HepG2 (cell line): Measurements from ENCODE around the gene GDPD4. TPM values are rescaled to one million over a fixed set of nuclear protein-coding genes. Genes with fewer than 3 reads are reported as not detected.

Experiments used
- ATF2 ChIP-seq: sonication (generic); formaldehyde crosslinking; IDR thresholded peaks from 2 replicates; pipeline ENCODE4 v1.4.0; 2020; ENCODE audit warnings: missing genetic modification reagents
- DZIP1 ChIP-seq: sonication (generic); formaldehyde crosslinking; IDR thresholded peaks from 2 replicates; pipeline ENCODE4 v1.5.0; 2020; ENCODE audit warnings: mild to moderate bottlenecking, missing genetic modification reagents
- FOXP1 ChIP-seq, 2 experiments: fragments of 450-650 bp in 1 of 2; IDR thresholded peaks; 2 replicates each; pipeline ENCODE4 v1.6.1; 2017 to 2018; ENCODE audit warnings: antibody characterized with exemption in 1 of 2
- JARID2 ChIP-seq: sonication (generic); formaldehyde crosslinking; IDR thresholded peaks from 2 replicates; pipeline ENCODE4 v1.8.1; 2023; ENCODE audit warnings: missing genetic modification reagents, inconsistent platforms; ENCODE audit not compliant: insufficient replicate concordance
- NR2F2 ChIP-seq: IDR thresholded peaks from 2 replicates; pipeline ENCODE4 v1.6.1; 2012; ENCODE audit warnings: low read depth, inconsistent platforms, borderline replicate concordance
- POLR2A ChIP-seq, 2 experiments: IDR thresholded peaks; 2 replicates each; pipeline ENCODE4 v1.6.1; 2011; ENCODE audit warnings: low read depth in 2 of 2, low read length in 2 of 2, mild to moderate bottlenecking in 1 of 2, moderate library complexity in 1 of 2; ENCODE audit not compliant: insufficient read depth in 1 of 2
- POLR2G ChIP-seq: fragments of 200-400 bp; formaldehyde crosslinking; IDR thresholded peaks from 2 replicates; pipeline ENCODE4 v1.6.1; 2018; ENCODE audit warnings: mild to moderate bottlenecking, low read depth, low read length, moderate library complexity
- ZKSCAN5 ChIP-seq: sonication (generic); formaldehyde crosslinking; IDR thresholded peaks from 2 replicates; pipeline ENCODE4 v1.5.1; 2020; ENCODE audit warnings: mild to moderate bottlenecking, missing genetic modification reagents
- ZNF264 ChIP-seq: sonication (generic); formaldehyde crosslinking; IDR thresholded peaks from 2 replicates; pipeline ENCODE4 v1.4.0; 2020; ENCODE audit warnings: missing genetic modification reagents
- ZNF512 ChIP-seq: sonication (generic); formaldehyde crosslinking; IDR thresholded peaks from 2 replicates; pipeline ENCODE4 v1.4.0; 2020; ENCODE audit warnings: mild to moderate bottlenecking, missing genetic modification reagents
- ZNF652 ChIP-seq: IDR thresholded peaks from 2 replicates; pipeline ENCODE4 v1.6.1; 2016; ENCODE audit warnings: low read depth, borderline replicate concordance
- ZNF781 ChIP-seq: sonication (generic); formaldehyde crosslinking; IDR thresholded peaks from 2 replicates; pipeline ENCODE4 v1.5.1; 2020; ENCODE audit warnings: borderline replicate concordance, mild to moderate bottlenecking, missing genetic modification reagents; ENCODE audit errors: not compliant biosample characterization
- ZNF790 ChIP-seq: sonication (generic); formaldehyde crosslinking; IDR thresholded peaks from 2 replicates; pipeline ENCODE4 v1.8.0; 2022; ENCODE audit warnings: missing genetic modification reagents, mild to moderate bottlenecking, borderline replicate concordance
- polyA plus RNA-seq, 8 experiments: library from polyadenylated mRNA; depleted of rRNA in 3 of 8; stranded (reverse) in 7 of 8; unstranded in 1 of 8; fragments of >200 nt; fragmentation: Illumina TruSeq in 4 of 8; extraction: Trizol in 4 of 8; gene quantifications; 2 replicates each; pipeline versions ENCODE4 v1.2.1 to v1.2.3, GENCODE V29; 2011 to 2016; ENCODE audit warnings: low read depth in 4 of 8, missing spikeins in 1 of 8, mixed read lengths in 1 of 8; ENCODE audit not compliant: insufficient read depth in 1 of 8
- total RNA-seq, 5 experiments: library from RNA; depleted of rRNA; stranded (reverse); fragments of >200 nt; fragmentation: Illumina TruSeq; extraction: Trizol; gene quantifications; 2 replicates each; pipeline ENCODE4 v1.2.3, GENCODE V29; 2016; ENCODE audit warnings: low read depth in 1 of 5
- TF ChIP-seq, protein P1 (sequence below): sonication (generic); formaldehyde crosslinking; IDR thresholded peaks from 2 replicates; pipeline ENCODE4 v1.4.0; 2020; ENCODE audit warnings: missing genetic modification reagents, borderline replicate concordance

Gene GDPD4
- total and polyA plus RNA-seq, 2 of the 13 experiments (the other 11 are each of a cell fraction or from before 2014, with no cell fraction given) = not detected

- no peak for TF ChIP-seq ZNF512 (CRISPR knock-in tag)
- TF ChIP-seq DZIP1 = no peak
- TF ChIP-seq ZKSCAN5 = no peak
- TF ChIP-seq JARID2 (CRISPR knock-in tag) = no peak
- TF ChIP-seq FOXP1 (IDR thresholded peaks at IDR 0.05) = no peak
- peak; percentile 44; the same call in 1 of the 2 replicates for TF ChIP-seq FOXP1 (CRISPR knock-in tag; IDR thresholded peaks at IDR 0.05)
- no peak for TF ChIP-seq POLR2G
- no peak for TF ChIP-seq ATF2 (CRISPR knock-in tag)
- no peak for TF ChIP-seq ZNF652 (CRISPR knock-in tag)
- TF ChIP-seq, protein P1, sequence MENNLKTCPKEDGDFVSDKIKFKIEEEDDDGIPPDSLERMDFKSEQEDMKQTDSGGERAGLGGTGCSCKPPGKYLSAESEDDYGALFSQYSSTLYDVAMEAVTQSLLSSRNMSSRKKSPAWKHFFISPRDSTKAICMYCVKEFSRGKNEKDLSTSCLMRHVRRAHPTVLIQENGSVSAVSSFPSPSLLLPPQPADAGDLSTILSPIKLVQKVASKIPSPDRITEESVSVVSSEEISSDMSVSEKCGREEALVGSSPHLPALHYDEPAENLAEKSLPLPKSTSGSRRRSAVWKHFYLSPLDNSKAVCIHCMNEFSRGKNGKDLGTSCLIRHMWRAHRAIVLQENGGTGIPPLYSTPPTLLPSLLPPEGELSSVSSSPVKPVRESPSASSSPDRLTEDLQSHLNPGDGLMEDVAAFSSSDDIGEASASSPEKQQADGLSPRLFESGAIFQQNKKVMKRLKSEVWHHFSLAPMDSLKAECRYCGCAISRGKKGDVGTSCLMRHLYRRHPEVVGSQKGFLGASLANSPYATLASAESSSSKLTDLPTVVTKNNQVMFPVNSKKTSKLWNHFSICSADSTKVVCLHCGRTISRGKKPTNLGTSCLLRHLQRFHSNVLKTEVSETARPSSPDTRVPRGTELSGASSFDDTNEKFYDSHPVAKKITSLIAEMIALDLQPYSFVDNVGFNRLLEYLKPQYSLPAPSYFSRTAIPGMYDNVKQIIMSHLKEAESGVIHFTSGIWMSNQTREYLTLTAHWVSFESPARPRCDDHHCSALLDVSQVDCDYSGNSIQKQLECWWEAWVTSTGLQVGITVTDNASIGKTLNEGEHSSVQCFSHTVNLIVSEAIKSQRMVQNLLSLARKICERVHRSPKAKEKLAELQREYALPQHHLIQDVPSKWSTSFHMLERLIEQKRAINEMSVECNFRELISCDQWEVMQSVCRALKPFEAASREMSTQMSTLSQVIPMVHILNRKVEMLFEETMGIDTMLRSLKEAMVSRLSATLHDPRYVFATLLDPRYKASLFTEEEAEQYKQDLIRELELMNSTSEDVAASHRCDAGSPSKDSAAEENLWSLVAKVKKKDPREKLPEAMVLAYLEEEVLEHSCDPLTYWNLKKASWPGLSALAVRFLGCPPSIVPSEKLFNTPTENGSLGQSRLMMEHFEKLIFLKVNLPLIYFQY (CRISPR knock-in tag) = no peak
- TF ChIP-seq ZNF790 (CRISPR knock-in tag) = no peak
- TF ChIP-seq POLR2A (IDR thresholded peaks at IDR 0.05; ENCODE audit: insufficient read depth in 1 of 2, low read depth in 2 of 2, low read length in 2 of 2) = no peak
- no peak for TF ChIP-seq ZNF781 (CRISPR knock-in tag)
- TF ChIP-seq NR2F2 = no peak
- no peak for TF ChIP-seq ZNF264 (CRISPR knock-in tag)
Measured at GRCh38 chr11:77252555-77253270, 48.8 kb downstream of the GDPD4 start (continued).
